ENCODE measurements around the gene TTLL6. TPM values are rescaled to one million over a fixed set of nuclear protein-coding genes. Genes with fewer than 3 reads are reported as not detected.

Gene TTLL6
- total and polyA plus RNA-seq, 2 experiments from 2014 or later, result 0.30 TPM; not detected in 1

DNA sequence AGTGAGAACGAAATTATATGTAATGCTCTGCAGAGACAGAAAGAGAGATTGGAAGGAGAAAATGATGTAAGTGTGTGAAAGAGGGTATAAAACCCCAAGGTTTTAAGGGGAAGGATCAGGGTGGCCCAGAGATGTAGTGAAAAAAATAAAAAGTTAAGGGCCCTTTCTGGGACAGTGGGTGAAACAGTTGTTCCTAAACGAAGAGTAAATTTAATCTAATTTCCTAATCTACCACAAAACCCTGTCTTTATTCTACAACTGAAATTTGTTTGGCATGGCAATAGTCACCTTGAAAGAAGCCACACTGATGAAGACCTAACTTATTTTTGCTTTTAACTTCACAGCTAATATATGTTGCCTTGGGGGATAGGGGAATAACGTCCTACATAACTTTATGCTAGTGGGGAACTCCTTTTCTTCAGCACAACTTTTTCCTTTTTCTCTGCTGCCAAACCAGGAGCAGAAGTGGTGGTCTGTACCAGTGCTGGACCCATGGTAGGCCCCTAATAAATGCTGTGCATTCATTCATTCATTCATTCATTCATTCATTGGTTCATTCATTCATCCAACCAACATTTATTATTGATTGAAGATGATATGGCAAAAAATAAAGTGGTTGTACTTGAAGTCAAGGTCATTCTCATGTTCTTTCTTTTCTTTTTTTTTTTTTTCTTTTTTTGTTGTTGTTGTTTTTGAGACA, 39.2 kb upstream of the TTLL6 start:
- 82% methylated on average over 3 of the region's 3 CpGs for WGBS (ENCODE audit: low lambda C conversion rate, missing lambda C conversion rate)
- no peak overlapping the region for H3K27ac ChIP-seq
- no peaks in the 10 kb centered on the region for H3K79me2 ChIP-seq
- no peak overlapping the region for H3K4me2 ChIP-seq
- no peaks in the 10 kb centered on the region for H3K27me3 ChIP-seq
- H2AFZ ChIP-seq, result no peak overlapping the region
- TF ChIP-seq EZH2 (IDR thresholded peaks at IDR 0.05; ENCODE audit: borderline replicate concordance) (no peak), EZH2phosphoT487 (IDR thresholded peaks at IDR 0.05; ENCODE audit: low read depth, severe bottlenecking, unreplicated experiment) (no peak), CTCF (IDR thresholded peaks at IDR 0.05; ENCODE audit: poor library complexity) (no peak)
- H3K9me3 ChIP-seq (ENCODE audit: low read depth), result no peaks in the 10 kb centered on the region
- no peaks in the 10 kb centered on the region for H4K20me1 ChIP-seq (ENCODE audit: insufficient read depth, poor library complexity, severe bottlenecking)
- no peaks in the 10 kb centered on the region for H3K9me2 ChIP-seq (replicated peaks; ENCODE audit: insufficient read depth)
- no peaks in the 10 kb centered on the region for H3K36me3 ChIP-seq (replicated peaks; ENCODE audit: insufficient read depth, low read depth)
- H3K4me1 ChIP-seq (ENCODE audit: insufficient read depth), result no peaks in the 10 kb centered on the region
- no peak overlapping the region for H3K4me3 ChIP-seq
- DNase-seq (ENCODE audit: low spot score), result no peak

DNA sequence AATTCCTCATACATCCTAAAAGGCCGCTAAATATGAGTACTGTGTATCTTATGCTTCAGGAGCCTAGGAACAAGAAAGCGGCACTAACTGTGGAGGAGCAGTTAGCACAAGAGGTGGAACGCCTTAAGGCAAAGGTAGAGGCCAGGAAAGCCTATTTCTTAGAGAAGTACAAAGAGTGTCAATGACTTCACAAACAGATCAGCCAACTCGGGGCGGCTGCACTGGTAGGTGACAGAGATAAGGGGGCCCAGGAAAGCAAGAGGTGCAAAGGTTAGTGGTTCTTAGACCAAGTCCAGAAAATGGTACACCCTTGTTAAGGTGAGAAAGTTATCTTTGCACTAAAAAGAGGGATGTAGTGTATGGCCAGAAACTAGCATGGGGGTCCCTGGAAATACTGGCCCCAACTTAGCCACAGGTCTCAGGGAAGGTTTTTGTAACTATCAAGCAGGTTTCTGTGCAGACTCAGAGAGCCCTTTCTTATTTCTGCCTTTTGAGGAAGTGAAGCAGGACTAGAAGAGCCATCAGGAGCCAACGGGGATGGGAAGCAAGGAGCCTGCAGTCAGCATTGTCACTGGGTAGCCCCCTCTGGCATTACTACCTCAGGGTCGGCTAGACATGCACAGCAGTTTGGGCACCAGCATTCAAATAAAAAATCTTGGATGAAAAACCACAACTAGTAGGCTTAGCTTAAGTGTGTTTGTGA, 37.9 kb upstream of the TTLL6 start:
- Histone ChIP-seq H3K4me1 (ENCODE audit: insufficient read depth) (no peaks in the 10 kb centered on the region), H2AFZ (no peak overlapping the region), H3K27ac (peak overlapping the region; percentile 60), H4K20me1 (ENCODE audit: insufficient read depth, poor library complexity, severe bottlenecking) (no peaks in the 10 kb centered on the region), H3K79me2 (no peaks in the 10 kb centered on the region), H3K36me3 (replicated peaks; ENCODE audit: insufficient read depth, low read depth) (no peaks in the 10 kb centered on the region), H3K27me3 (no peaks in the 10 kb centered on the region), H3K9me2 (replicated peaks; ENCODE audit: insufficient read depth) (no peaks in the 10 kb centered on the region), H3K4me2 (no peak overlapping the region), H3K4me3 (no peak overlapping the region), H3K9me3 (ENCODE audit: low read depth) (no peaks in the 10 kb centered on the region)
- TF ChIP-seq CTCF (IDR thresholded peaks at IDR 0.05; ENCODE audit: poor library complexity) (no peak), EZH2phosphoT487 (IDR thresholded peaks at IDR 0.05; ENCODE audit: low read depth, severe bottlenecking, unreplicated experiment) (no peak), EZH2 (IDR thresholded peaks at IDR 0.05; ENCODE audit: borderline replicate concordance) (no peak)
- 71% methylated on average over 7 of the region's 7 CpGs for WGBS (ENCODE audit: low lambda C conversion rate, missing lambda C conversion rate)
- DNase-seq (ENCODE audit: low spot score), result no peak

GRCh38 chr17:48850792-48851323, 33.8 kb upstream of the TTLL6 start:
- Histone ChIP-seq H3K79me2 (no peaks in the 10 kb centered on the region), H3K27ac (no peak overlapping the region), H3K27me3 (no peaks in the 10 kb centered on the region), H4K20me1 (ENCODE audit: insufficient read depth, poor library complexity, severe bottlenecking) (peaks cover 4% of the 10 kb centered on the region), H3K4me1 (ENCODE audit: insufficient read depth) (no peaks in the 10 kb centered on the region), H3K9me2 (replicated peaks; ENCODE audit: insufficient read depth) (no peaks in the 10 kb centered on the region), H3K4me3 (no peak overlapping the region), H2AFZ (no peak overlapping the region), H3K4me2 (no peak overlapping the region), H3K36me3 (replicated peaks; ENCODE audit: insufficient read depth, low read depth) (no peaks in the 10 kb centered on the region), H3K9me3 (ENCODE audit: low read depth) (no peaks in the 10 kb centered on the region)
- WGBS (ENCODE audit: low lambda C conversion rate, missing lambda C conversion rate), result 95% methylated on average over 4 of the region's 4 CpGs
- DNase-seq (ENCODE audit: low spot score), result no peak
- TF ChIP-seq EZH2 (IDR thresholded peaks at IDR 0.05; ENCODE audit: borderline replicate concordance) (no peak), CTCF (IDR thresholded peaks at IDR 0.05; ENCODE audit: poor library complexity) (no peak), EZH2phosphoT487 (IDR thresholded peaks at IDR 0.05; ENCODE audit: low read depth, severe bottlenecking, unreplicated experiment) (no peak)
